Upper lobe of left lung (tissue), 6 donors: Measurements from ENCODE around the gene DGKG. TPM values are rescaled to one million over a fixed set of nuclear protein-coding genes. Genes with fewer than 3 reads are reported as not detected.

Source experiments
- ATAC-seq, 2 donors: fragments of 200-7000 bp; cut with Tn5 transposase; one replicate each; pipeline ENCODE4 v1.9.1; 2022; ENCODE audit warnings: mild to moderate bottlenecking in 2 of 2, moderate library complexity in 2 of 2; ENCODE audit not compliant: low FRiP score in 2 of 2
- DNase-seq, 2 donors: peaks; one replicate each; pipeline ENCODE4 v3.0.0-alpha.2; 2019 to 2020
- H3K27ac ChIP-seq, 4 donors: fragments of 200-600 bp; sonication (generic); one replicate each; pipeline ENCODE4 v1.5.1; 2016 to 2019
- H3K27me3 ChIP-seq, 4 donors: fragments of 200-600 bp; sonication (generic); one replicate each; pipeline ENCODE4 v1.5.1; 2017 to 2019
- H3K36me3 ChIP-seq, 4 donors: fragments of 200-600 bp; sonication (generic); one replicate each; pipeline ENCODE4 v1.5.1; 2016 to 2019
- H3K4me1 ChIP-seq, 4 donors: fragments of 200-600 bp; sonication (generic); one replicate each; pipeline ENCODE4 v1.5.1; 2018 to 2019
- H3K4me3 ChIP-seq, 4 donors: fragments of 200-600 bp; sonication (generic); one replicate each; pipeline ENCODE4 v1.5.1; 2017 to 2019; ENCODE audit warnings: mild to moderate bottlenecking in 2 of 4, moderate library complexity in 1 of 4
- H3K9me3 ChIP-seq, 4 donors: fragments of 200-600 bp; sonication (generic); one replicate each; pipeline ENCODE4 v1.5.1; 2018 to 2019
- EP300 ChIP-seq, 4 donors: sonication (generic); formaldehyde crosslinking; IDR thresholded peaks; one replicate each; pipeline ENCODE4 v1.5.1; 2017; ENCODE audit warnings: antibody characterized with exemption in 4 of 4, control low read depth in 2 of 4
- POLR2A ChIP-seq, 4 donors: fragments of 450-650 bp; IDR thresholded peaks; one replicate each; pipeline ENCODE4 v1.5.1; 2016 to 2017; ENCODE audit warnings: antibody characterized with exemption in 4 of 4, mild to moderate bottlenecking in 2 of 4
- POLR2AphosphoS5 ChIP-seq, 2 donors: sonication (generic); formaldehyde crosslinking; IDR thresholded peaks; one replicate each; pipeline ENCODE4 v1.5.1; 2017; ENCODE audit warnings: antibody characterized with exemption in 2 of 2
- WGBS, 2 donors: methylation state at CpG; one replicate each; pipeline ENCODE4 v1.1.5; 2017 to 2018; 5-methylcytosine and 5-hydroxymethylcytosine counted together
- total RNA-seq, 6 donors: library from RNA; depleted of rRNA in 4 of 6; stranded (reverse); fragments of >200 nt in 4 of 6; gene quantifications; one replicate each; pipeline versions ENCODE4 v1.1.0 to v1.2.1, GENCODE V29; 2016 to 2021
- TF ChIP-seq, protein P1 (sequence below), 6 experiments: fragments of 450-650 bp in 4 of 6; fragments of 200-600 bp in 2 of 6; sonication (generic) in 2 of 6; IDR thresholded peaks; one replicate each; pipeline ENCODE4 v1.5.1; 2016 to 2019; ENCODE audit warnings: antibody characterized with exemption in 6 of 6
- donor health status: DM: no; HTN: no; CAD: no; lungs with moderate emphysema.
- donor health status: DM: no; HTN: yes; CAD: no; lungs with severe emphysema.

DGKG gene
- total RNA-seq, 6 donors from 2014 or later: 4.4 to 32.5 (median 6.5) TPM

- ATAC-seq (peak; percentile 67 to 73), DNase-seq (peak; percentile 34 to 37)
- Histone ChIP-seq H3K9me3 (no peaks in the 10 kb centered on the region), H3K4me1 (peaks cover 8 to 25% (median 18%) of the 10 kb centered on the region in 4 donors), H3K4me3 (no peak overlapping the region), H3K36me3 (no peaks in the 10 kb centered on the region), H3K27ac (peak overlapping the region; percentile 3 to 66 (median 38)), H3K27me3 (no peaks in the 10 kb centered on the region)
- TF ChIP-seq POLR2A (IDR thresholded peaks at IDR 0.05): no peak
- TF ChIP-seq, protein P1, sequence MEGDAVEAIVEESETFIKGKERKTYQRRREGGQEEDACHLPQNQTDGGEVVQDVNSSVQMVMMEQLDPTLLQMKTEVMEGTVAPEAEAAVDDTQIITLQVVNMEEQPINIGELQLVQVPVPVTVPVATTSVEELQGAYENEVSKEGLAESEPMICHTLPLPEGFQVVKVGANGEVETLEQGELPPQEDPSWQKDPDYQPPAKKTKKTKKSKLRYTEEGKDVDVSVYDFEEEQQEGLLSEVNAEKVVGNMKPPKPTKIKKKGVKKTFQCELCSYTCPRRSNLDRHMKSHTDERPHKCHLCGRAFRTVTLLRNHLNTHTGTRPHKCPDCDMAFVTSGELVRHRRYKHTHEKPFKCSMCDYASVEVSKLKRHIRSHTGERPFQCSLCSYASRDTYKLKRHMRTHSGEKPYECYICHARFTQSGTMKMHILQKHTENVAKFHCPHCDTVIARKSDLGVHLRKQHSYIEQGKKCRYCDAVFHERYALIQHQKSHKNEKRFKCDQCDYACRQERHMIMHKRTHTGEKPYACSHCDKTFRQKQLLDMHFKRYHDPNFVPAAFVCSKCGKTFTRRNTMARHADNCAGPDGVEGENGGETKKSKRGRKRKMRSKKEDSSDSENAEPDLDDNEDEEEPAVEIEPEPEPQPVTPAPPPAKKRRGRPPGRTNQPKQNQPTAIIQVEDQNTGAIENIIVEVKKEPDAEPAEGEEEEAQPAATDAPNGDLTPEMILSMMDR (IDR thresholded peaks at IDR 0.05): no peak
- TF ChIP-seq EP300 (IDR thresholded peaks at IDR 0.05): no peak
- no peak for TF ChIP-seq POLR2AphosphoS5 (IDR thresholded peaks at IDR 0.05)
- 25 to 26% methylated on average over 10 to 20 of the region's 20 CpGs for WGBS, 2 donors
Observed at GRCh38 chr3:186209810-186210752, 152.0 kb downstream of the DGKG start.

- Histone ChIP-seq H3K36me3 (no peaks in the 10 kb centered on the region), H3K27ac (no peak overlapping the region), H3K4me1 (peaks cover 5 to 25% (median 17%) of the 10 kb centered on the region in 4 donors), H3K4me3 (no peak overlapping the region), H3K9me3 (no peaks in the 10 kb centered on the region), H3K27me3 (no peaks in the 10 kb centered on the region)
- ATAC-seq (peak in 1 of 2 donors; percentile 34), DNase-seq (no peak)
- 91 to 93% methylated on average over 8 of the region's 8 CpGs for WGBS, 2 donors
- TF ChIP-seq, protein P1 (IDR thresholded peaks at IDR 0.05): no peak
- TF ChIP-seq POLR2A (IDR thresholded peaks at IDR 0.05) (no peak), POLR2AphosphoS5 (IDR thresholded peaks at IDR 0.05) (no peak)
Observed at GRCh38 chr3:186208296-186208989, 153.6 kb downstream of the DGKG start.

DNA sequence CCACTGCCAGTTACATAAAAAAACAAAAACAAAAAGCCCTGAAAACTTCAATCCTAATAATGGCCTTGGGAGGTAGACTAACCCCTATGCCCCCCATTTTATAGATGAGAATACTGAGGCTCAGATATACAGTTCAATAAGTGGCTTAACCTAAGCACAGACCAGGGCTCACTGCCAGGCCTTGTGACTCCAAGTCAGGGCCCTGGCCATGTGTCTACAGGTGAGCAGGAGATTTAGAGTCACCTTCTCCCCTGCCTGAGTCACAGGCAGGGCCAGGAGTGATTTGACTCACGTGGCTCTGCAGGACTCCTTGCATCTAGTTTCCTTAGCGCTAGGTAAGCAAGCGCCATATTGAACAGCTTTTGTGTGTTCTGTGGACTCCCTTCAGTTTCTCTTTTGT, 154.5 kb downstream of the DGKG start:
- DNase-seq: no peak
- no peaks in the 10 kb centered on the region for H3K9me3 ChIP-seq
- no peaks in the 10 kb centered on the region for H3K36me3 ChIP-seq
- TF ChIP-seq, protein P1 (IDR thresholded peaks at IDR 0.05): no peak
- no peak for TF ChIP-seq POLR2AphosphoS5 (IDR thresholded peaks at IDR 0.05)
- no peak for TF ChIP-seq EP300 (IDR thresholded peaks at IDR 0.05)
- TF ChIP-seq POLR2A (IDR thresholded peaks at IDR 0.05): no peak
- no peak overlapping the region for H3K4me3 ChIP-seq
- H3K4me1 ChIP-seq: peaks cover 5 to 25% (median 17%) of the 10 kb centered on the region in 4 donors
- H3K27me3 ChIP-seq: no peaks in the 10 kb centered on the region
- ATAC-seq: no peak
- H3K27ac ChIP-seq: no peak overlapping the region
- WGBS, 2 donors: 84 to 89% methylated on average over 3 of the region's 3 CpGs

DNA sequence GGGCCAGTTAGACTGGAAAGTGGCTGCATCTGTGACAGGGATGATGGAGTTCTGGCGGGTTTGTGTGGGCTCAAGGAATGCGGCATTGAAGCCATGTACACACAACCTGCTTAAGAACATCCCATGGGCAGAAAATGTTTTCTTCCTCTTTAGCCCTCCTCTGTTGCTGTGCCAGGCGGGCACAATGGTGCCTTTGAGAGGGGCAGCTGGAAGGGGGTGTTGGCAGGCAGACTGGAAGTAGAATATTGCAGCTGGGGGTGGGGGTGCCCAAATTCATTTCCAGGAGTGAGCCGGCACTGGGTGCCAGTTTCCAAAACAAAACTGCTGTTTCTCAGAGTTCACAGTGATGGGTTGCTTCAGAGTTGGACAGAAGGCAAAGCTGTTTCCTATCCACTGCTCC, 161.3 kb downstream of the DGKG start:
- Histone ChIP-seq H3K4me1 (no peaks in the 10 kb centered on the region), H3K27me3 (no peaks in the 10 kb centered on the region), H3K27ac (no peak overlapping the region), H3K36me3 (no peaks in the 10 kb centered on the region), H3K4me3 (no peak overlapping the region), H3K9me3 (no peaks in the 10 kb centered on the region)
- 91% methylated on average over 4 of the region's 4 CpGs for WGBS, 2 donors
- ATAC-seq (no peak), DNase-seq (no peak)
- TF ChIP-seq POLR2AphosphoS5 (IDR thresholded peaks at IDR 0.05) (no peak), EP300 (IDR thresholded peaks at IDR 0.05) (no peak), POLR2A (IDR thresholded peaks at IDR 0.05) (no peak)
- TF ChIP-seq, protein P1 (IDR thresholded peaks at IDR 0.05): no peak
